GM18508 (cell line): Measurements from ENCODE around the gene MRPS18C.

Experiments used
- ATAC-seq: cut with Tn5 transposase; IDR thresholded peaks from one replicate; pipeline ENCODE4 v1.9.1; 2021; ENCODE audit warnings: moderate number of reproducible peaks; ENCODE audit not compliant: insufficient read depth, unreplicated experiment

The MRPS18C gene

GRCh38 chr4:83455281-83456183 is at the start of gene MRPS18C, which contains the start of gene HELQ:
Gene MRPS18C (plus strand): TSS chr4:83456058. CDS start chr4:83456078, 20 bp downstream.
Gene HELQ (minus strand): TSS chr4:83455823. CDS start chr4:83455693, 130 bp downstream.
- ATAC-seq = peak; percentile 92

- ATAC-seq = no peak
Observed at GRCh38 chr4:83408908-83409307, 47.0 kb upstream of the MRPS18C start.

- no peak for ATAC-seq
Observed at GRCh38 chr4:83413676-83414075, 42.2 kb upstream of the MRPS18C start.

GRCh38 chr4:83417566-83417965 is 38.3 kb upstream of the MRPS18C start:
- ATAC-seq = no peak

GRCh38 chr4:83418211-83418610 is 37.6 kb upstream of the MRPS18C start:
- ATAC-seq = no peak

- no peak for ATAC-seq
Observed at GRCh38 chr4:83431200-83431599, 24.7 kb upstream of the MRPS18C start.

- ATAC-seq = no peak
Observed at GRCh38 chr4:83436680-83437079, 19.2 kb upstream of the MRPS18C start.

- ATAC-seq = no peak
Observed at GRCh38 chr4:83438719-83439118, 17.1 kb upstream of the MRPS18C start.

- ATAC-seq = no peak
Observed at GRCh38 chr4:83440148-83440814, 15.6 kb upstream of the MRPS18C start.

- no peak for ATAC-seq
Observed at GRCh38 chr4:83440899-83441298, 15.0 kb upstream of the MRPS18C start.

GRCh38 chr4:83449009-83449408 is 6.8 kb upstream of the MRPS18C start:
- ATAC-seq = no peak

- ATAC-seq = no peak
Observed at GRCh38 chr4:83454686-83455085, 1.2 kb upstream of the MRPS18C start.

- ATAC-seq = no peak
Observed at GRCh38 chr4:83456184-83456501, 285 bp downstream of the MRPS18C start.

GRCh38 chr4:83473423-83473822 is 17.6 kb downstream of the MRPS18C start:
- no peak for ATAC-seq

GRCh38 chr4:83473966-83474365 is 18.1 kb downstream of the MRPS18C start:
- ATAC-seq = no peak

GRCh38 chr4:83484500-83485461 is 28.9 kb downstream of the MRPS18C start, which contains the start of gene ABRAXAS1:
Gene ABRAXAS1 (minus strand): TSS chr4:83485100. CDS start chr4:83485072, 28 bp downstream.
- ATAC-seq = peak; percentile 85

- ATAC-seq = no peak
Observed at GRCh38 chr4:83486457-83487129, 30.7 kb downstream of the MRPS18C start.

- ATAC-seq = no peak
Observed at GRCh38 chr4:83489711-83490326, 34.0 kb downstream of the MRPS18C start.

GRCh38 chr4:83490876-83491450 is 35.1 kb downstream of the MRPS18C start:
- ATAC-seq = no peak
